Endothelial cell of umbilical vein (primary cell): ENCODE measurements around the gene ZEB1. TPM values are rescaled to one million over a fixed set of nuclear protein-coding genes. Genes with fewer than 3 reads are reported as not detected.

Experiments
- BruUV-seq: library from RNA; stranded (reverse); fragments of 400-500 nt; replicated peaks from 2 replicates; lab custom pipeline; 2021; lab: Mats Ljungman, UMichigan
- CTCF ChIA-PET: fragments of 300-600, 350-600 bp; sonication (Branson Sonifier 250); formaldehyde crosslinking; loops from one replicate; lab custom pipeline; 2021; ENCODE audit warnings: antibody characterized with exemption, inconsistent platforms; lab: Charles Lee
- POLR2A ChIA-PET: fragments of 300-600, 350-600 bp; sonication (Branson Sonifier 250); formaldehyde crosslinking; loops from one replicate; lab custom pipeline; 2021; ENCODE audit warnings: antibody characterized with exemption, inconsistent platforms; lab: Charles Lee
- DNase-seq: peaks from one replicate; pipeline ENCODE4 v3.0.0-alpha.2; 2011; ENCODE audit warnings: low read depth, low spot score
- FAIRE-seq: peaks from 2 replicates; lab custom pipeline; 2011; peaks lifted over from hg19 to GRCh38; lab: Jason Lieb, UNC
- H2AFZ ChIP-seq: 2 replicates; pipeline ENCODE4 v1.6.0; 2012; ENCODE audit warnings: low read depth, low read length, control low read depth, inconsistent platforms
- H3K27ac ChIP-seq: 2 replicates; pipeline ENCODE4 v1.5.1; 2011; ENCODE audit warnings: low read depth, mild to moderate bottlenecking, control low read depth, low read length, moderate library complexity; ENCODE audit not compliant: insufficient read depth
- H3K27me3 ChIP-seq, 2 experiments: 2 replicates each; pipeline versions ENCODE4 v1.6.0 to v1.6.1; 2011; ENCODE audit warnings: low read length in 2 of 2, mixed read lengths in 1 of 2; ENCODE audit not compliant: control insufficient read depth in 2 of 2, insufficient read depth in 2 of 2
- H3K36me3 ChIP-seq, 2 experiments: 2 replicates in 1 of 2; 3 replicates in 1 of 2; pipeline ENCODE4 v1.5.1; 2011; ENCODE audit warnings: low read length in 2 of 2, mild to moderate bottlenecking in 1 of 2, moderate library complexity in 1 of 2; ENCODE audit not compliant: control insufficient read depth in 2 of 2, insufficient read depth in 2 of 2; ENCODE audit errors: extremely low read depth in 1 of 2
- H3K4me1 ChIP-seq: 3 replicates; pipeline ENCODE4 v1.5.1; 2011; ENCODE audit warnings: mild to moderate bottlenecking, low read length; ENCODE audit not compliant: control insufficient read depth, insufficient read depth; ENCODE audit errors: extremely low read depth
- H3K4me2 ChIP-seq: 2 replicates; pipeline ENCODE4 v1.6.1; 2011; ENCODE audit warnings: low read length, control low read depth, mixed read lengths; ENCODE audit not compliant: insufficient read depth
- H3K4me3 ChIP-seq, 3 experiments: fragments of 200-600 bp in 1 of 3; sonication (generic), shearing (Covaris generic) in 1 of 3; replicated peaks in 1 of 3; 2 replicates each; pipeline ENCODE4 v1.5.1; 2011 to 2016; ENCODE audit warnings: control low read depth in 3 of 3, low read length in 3 of 3, mild to moderate bottlenecking in 2 of 3, inconsistent platforms in 1 of 3, low read depth in 1 of 3, moderate library complexity in 1 of 3; ENCODE audit not compliant: insufficient read depth in 1 of 3
- H3K79me2 ChIP-seq: 2 replicates; pipeline ENCODE4 v1.6.0; 2012; ENCODE audit warnings: low read length, inconsistent platforms; ENCODE audit not compliant: control insufficient read depth, insufficient read depth
- H3K9ac ChIP-seq: replicated peaks from 2 replicates; pipeline ENCODE3; 2011; ENCODE audit warnings: low read length, control low read depth; ENCODE audit not compliant: insufficient read depth; ENCODE audit errors: extremely low read depth
- H3K9me1 ChIP-seq: replicated peaks from 3 replicates; pipeline ENCODE4 v1.6.0; 2011; ENCODE audit warnings: mild to moderate bottlenecking, low read length; ENCODE audit not compliant: control insufficient read depth, insufficient read depth; ENCODE audit errors: extremely low read depth
- H3K9me3 ChIP-seq: replicated peaks from 2 replicates; pipeline ENCODE4 v1.5.1; 2012; ENCODE audit warnings: low read length, inconsistent platforms; ENCODE audit not compliant: control insufficient read depth, insufficient read depth
- H4K20me1 ChIP-seq: replicated peaks from 2 replicates; pipeline ENCODE3; 2011; ENCODE audit warnings: mild to moderate bottlenecking, low read length; ENCODE audit not compliant: control insufficient read depth, insufficient read depth; ENCODE audit errors: extremely low read depth
- EZH2 ChIP-seq: IDR thresholded peaks from 2 replicates; pipeline ENCODE4 v1.6.1; 2012; ENCODE audit warnings: borderline replicate concordance, low read depth, mild to moderate bottlenecking, moderate library complexity, low read length, inconsistent platforms; ENCODE audit not compliant: severe bottlenecking
- FOS ChIP-seq: IDR thresholded peaks from 2 replicates; pipeline ENCODE4 v1.6.1; 2011; ENCODE audit warnings: mild to moderate bottlenecking, low read length, moderate library complexity, borderline replicate concordance; ENCODE audit not compliant: insufficient read depth
- GATA2 ChIP-seq: IDR thresholded peaks from 2 replicates; pipeline ENCODE4 v1.7.0; 2011; ENCODE audit warnings: low read depth, mild to moderate bottlenecking, moderate library complexity, mixed read lengths, low read length; ENCODE audit not compliant: insufficient read length, insufficient read depth
- JUN ChIP-seq: IDR thresholded peaks from 2 replicates; pipeline ENCODE4 v1.6.1; 2011; ENCODE audit warnings: borderline replicate concordance, low read depth; ENCODE audit not compliant: insufficient read length, insufficient read depth
- MYC ChIP-seq: IDR thresholded peaks from one replicate; pipeline ENCODE4 v1.6.1; 2011; ENCODE audit warnings: mild to moderate bottlenecking, low read depth, low read length
- POLR2A ChIP-seq: IDR thresholded peaks from 2 replicates; pipeline ENCODE4 v1.6.1; 2012; ENCODE audit warnings: low read depth, mild to moderate bottlenecking, control low read depth, low read length
- POLR2AphosphoS5 ChIP-seq: IDR thresholded peaks from 2 replicates; pipeline ENCODE4 v1.6.1; 2012; ENCODE audit warnings: low read depth, mild to moderate bottlenecking, control low read depth, low read length, moderate library complexity; ENCODE audit not compliant: insufficient read depth
- dilution Hi-C: fragments of 300-500 bp; cut with MboI; formaldehyde crosslinking; loops from one replicate; pipeline ENCODE4 v1.15.0; 2019; ENCODE audit warnings: low sequenced_read_pairs; ENCODE audit not compliant: extremely low pct_ligation_motif_present
- intact Hi-C: fragments of 100-400 bp; cut with micrococcal nuclease; formaldehyde crosslinking; loops from one replicate; pipeline ENCODE4 v1.10.0; 2022
- polyA plus RNA-seq, 4 experiments: library from polyadenylated mRNA; depleted of rRNA in 3 of 4; stranded (reverse) in 3 of 4; unstranded in 1 of 4; fragments of >200 nt; gene quantifications; 2 replicates each; pipeline versions ENCODE4 v1.2.1 to v1.2.3, GENCODE V29; 2011 to 2012; ENCODE audit warnings: missing spikeins in 1 of 4
- total RNA-seq: library from RNA; stranded (reverse); gene quantifications from 2 replicates; pipeline ENCODE4 v1.2.3, GENCODE V29; 2021
- TF ChIP-seq, protein P1 (sequence below), 2 donors: IDR thresholded peaks; 1 replicate in 1 of 2; 2 replicates in 1 of 2; pipeline ENCODE4 v1.5.1; 2011; ENCODE audit warnings: low read length in 2 of 2, mild to moderate bottlenecking in 2 of 2, moderate library complexity in 2 of 2, control low read depth in 1 of 2, inconsistent platforms in 1 of 2, low read depth in 1 of 2; ENCODE audit not compliant: insufficient read depth in 1 of 2; ENCODE audit errors: extremely low read depth in 1 of 2
- TF ChIP-seq, protein P2 (sequence below): IDR thresholded peaks from 2 replicates; pipeline ENCODE4 v1.6.1; 2011; ENCODE audit not compliant: insufficient read depth, insufficient read length

Gene ZEB1
- total and polyA plus RNA-seq, 2 donors (not counting 3 experiments of a cell fraction or from before 2014, with no cell fraction given) = 19.8 to 130 TPM

DNA sequence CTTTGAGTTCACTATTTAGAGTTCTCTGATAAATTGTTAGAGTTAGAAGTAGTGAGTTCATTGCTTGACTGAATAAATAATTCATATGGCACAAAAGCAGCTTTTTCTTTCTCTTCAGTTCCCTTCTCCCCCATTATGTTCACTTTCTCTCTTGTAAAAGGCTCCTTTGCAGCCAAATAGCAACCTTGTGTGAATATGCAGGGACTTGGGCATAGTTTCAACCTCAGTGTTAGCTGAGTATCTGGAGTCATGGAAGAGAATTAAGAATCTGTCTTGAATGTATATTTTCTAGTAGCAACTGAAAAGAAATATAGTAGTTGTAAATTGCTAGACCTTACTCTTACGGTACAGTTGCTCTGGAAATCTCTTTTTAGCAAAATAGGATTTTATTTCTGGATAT lies 31.9 kb downstream of the ZEB1 start:
- dilution Hi-C loops (no loop called here), intact Hi-C loops (no loop called here)
- Histone ChIP-seq H3K4me3 (no peak overlapping the region), H3K36me3 (no peaks in the 10 kb centered on the region), H3K4me2 (no peak overlapping the region), H2AFZ (no peak overlapping the region), H3K79me2 (peaks cover 98% of the 10 kb centered on the region), H3K9me1 (no peaks in the 10 kb centered on the region), H3K4me1 (peaks cover 9% of the 10 kb centered on the region), H4K20me1 (peaks cover 4% of the 10 kb centered on the region), H3K27ac (no peak overlapping the region), H3K27me3 (no peaks in the 10 kb centered on the region), H3K9ac (no peak overlapping the region), H3K9me3 (no peaks in the 10 kb centered on the region)
- no peak for DNase-seq
- POLR2A ChIA-PET = no interaction called here
- TF ChIP-seq, protein P1, sequence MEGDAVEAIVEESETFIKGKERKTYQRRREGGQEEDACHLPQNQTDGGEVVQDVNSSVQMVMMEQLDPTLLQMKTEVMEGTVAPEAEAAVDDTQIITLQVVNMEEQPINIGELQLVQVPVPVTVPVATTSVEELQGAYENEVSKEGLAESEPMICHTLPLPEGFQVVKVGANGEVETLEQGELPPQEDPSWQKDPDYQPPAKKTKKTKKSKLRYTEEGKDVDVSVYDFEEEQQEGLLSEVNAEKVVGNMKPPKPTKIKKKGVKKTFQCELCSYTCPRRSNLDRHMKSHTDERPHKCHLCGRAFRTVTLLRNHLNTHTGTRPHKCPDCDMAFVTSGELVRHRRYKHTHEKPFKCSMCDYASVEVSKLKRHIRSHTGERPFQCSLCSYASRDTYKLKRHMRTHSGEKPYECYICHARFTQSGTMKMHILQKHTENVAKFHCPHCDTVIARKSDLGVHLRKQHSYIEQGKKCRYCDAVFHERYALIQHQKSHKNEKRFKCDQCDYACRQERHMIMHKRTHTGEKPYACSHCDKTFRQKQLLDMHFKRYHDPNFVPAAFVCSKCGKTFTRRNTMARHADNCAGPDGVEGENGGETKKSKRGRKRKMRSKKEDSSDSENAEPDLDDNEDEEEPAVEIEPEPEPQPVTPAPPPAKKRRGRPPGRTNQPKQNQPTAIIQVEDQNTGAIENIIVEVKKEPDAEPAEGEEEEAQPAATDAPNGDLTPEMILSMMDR (IDR thresholded peaks at IDR 0.05; ENCODE audit: extremely low read depth in 1 of 2, insufficient read depth in 1 of 2, low read depth in 1 of 2, low read length in 2 of 2) = no peak
- TF ChIP-seq POLR2A (no peak), EZH2 (no peak), POLR2AphosphoS5 (no peak), JUN (no peak), GATA2 (no peak), FOS (no peak), MYC (no peak)
- TF ChIP-seq, protein P2, sequence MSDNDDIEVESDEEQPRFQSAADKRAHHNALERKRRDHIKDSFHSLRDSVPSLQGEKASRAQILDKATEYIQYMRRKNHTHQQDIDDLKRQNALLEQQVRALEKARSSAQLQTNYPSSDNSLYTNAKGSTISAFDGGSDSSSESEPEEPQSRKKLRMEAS = no peak
- CTCF ChIA-PET = interaction anchor here (1.0 kb wide), 1 partner anchor 8 kb away, joined by 3 read pairs; no protein-coding TSS in a partner anchor
- BruUV-seq = no TSS peak
- no peak for FAIRE-seq
